ENCODE measurements around the gene PLCG2. TPM values are rescaled to one million over a fixed set of nuclear protein-coding genes. Genes with fewer than 3 reads are reported as not detected.

Gene PLCG2
- total RNA-seq, 1 experiment from 2014 or later = 14.4 TPM

GRCh38 chr16:81852347-81852746 lies 73.3 kb downstream of the PLCG2 start:
- CTCF ChIA-PET = interaction anchor here (0.5 to 1.6 kb wide), 2 partner anchors 22 to 165 kb away, joined by 3 to 7 read pairs; no protein-coding TSS in a partner anchor
- no peaks in the 10 kb centered on the region for H3K36me3 ChIP-seq (ENCODE audit: control insufficient read depth, insufficient read depth, low read length)
- Mint-ChIP-seq H3K36me3 (ENCODE audit: insufficient read depth, unreplicated experiment) (no peaks in the 10 kb centered on the region), H3K27ac (ENCODE audit: unreplicated experiment) (no peak overlapping the region), H3K4me3 (ENCODE audit: unreplicated experiment) (no peak overlapping the region), H3K9me3 (ENCODE audit: unreplicated experiment) (no peaks in the 10 kb centered on the region), H3K4me1 (ENCODE audit: low read depth, unreplicated experiment) (peaks cover 27% of the 10 kb centered on the region), H3K27me3 (ENCODE audit: insufficient read depth, unreplicated experiment) (no peaks in the 10 kb centered on the region)
- no TSS peak for BruUV-seq (replicated peaks)
- H3K4me3 ChIP-seq (ENCODE audit: low read depth, low read length) = no peak overlapping the region
- intact Hi-C loops (cut with micrococcal nuclease; ENCODE audit: unreplicated experiment) = no loop called here
- no peak for TF ChIP-seq CTCF (IDR thresholded peaks at IDR 0.05; ENCODE audit: insufficient read depth in 1 of 2, low read depth in 1 of 2, low read length in 1 of 2, severe bottlenecking in 1 of 2, unreplicated experiment in 1 of 2)
- no peaks in the 10 kb centered on the region for H3K9me3 ChIP-seq
- peaks cover 28% of the 10 kb centered on the region for H3K4me1 ChIP-seq
- POLR2A ChIA-PET = interaction anchor here (0.6 to 1.0 kb wide), 2 partner anchors 13 to 43 kb away, joined by 3 to 4 read pairs; no protein-coding TSS in a partner anchor
- H3K27me3 ChIP-seq (replicated peaks; ENCODE audit: control insufficient read depth, insufficient read depth, low read length) = no peaks in the 10 kb centered on the region
- peak in 1 of 2 experiments; percentile 29 for DNase-seq

GRCh38 chr16:81855552-81856153 lies 76.6 kb downstream of the PLCG2 start:
- Histone ChIP-seq H3K4me1 (peaks cover 19% of the 10 kb centered on the region), H3K27me3 (replicated peaks; ENCODE audit: control insufficient read depth, insufficient read depth, low read length) (no peaks in the 10 kb centered on the region), H3K36me3 (ENCODE audit: control insufficient read depth, insufficient read depth, low read length) (no peaks in the 10 kb centered on the region), H3K4me3 (ENCODE audit: low read depth, low read length) (no peak overlapping the region), H3K9me3 (no peaks in the 10 kb centered on the region)
- intact Hi-C loops (cut with micrococcal nuclease; ENCODE audit: unreplicated experiment) = no loop called here
- BruUV-seq (replicated peaks) = no TSS peak
- H3K27ac Mint-ChIP-seq (ENCODE audit: unreplicated experiment) = no peak overlapping the region
- TF ChIP-seq CTCF (IDR thresholded peaks at IDR 0.05; ENCODE audit: insufficient read depth in 1 of 2, low read depth in 1 of 2, low read length in 1 of 2, severe bottlenecking in 1 of 2, unreplicated experiment in 1 of 2) = no peak
- ChIA-PET POLR2A (no interaction called here), CTCF (interaction anchor here (1.0 kb wide), 1 partner anchor 18 kb away, joined by 3 read pairs; no protein-coding TSS in a partner anchor)
- no peaks in the 10 kb centered on the region for H3K36me3 Mint-ChIP-seq (ENCODE audit: insufficient read depth, unreplicated experiment)
- no peaks in the 10 kb centered on the region for H3K9me3 Mint-ChIP-seq (ENCODE audit: unreplicated experiment)
- H3K4me1 Mint-ChIP-seq (ENCODE audit: low read depth, unreplicated experiment) = peaks cover 17% of the 10 kb centered on the region
- no peak overlapping the region for H3K4me3 Mint-ChIP-seq (ENCODE audit: unreplicated experiment)
- DNase-seq = no peak
- no peaks in the 10 kb centered on the region for H3K27me3 Mint-ChIP-seq (ENCODE audit: insufficient read depth, unreplicated experiment)

- no peak for TF ChIP-seq CTCF (IDR thresholded peaks at IDR 0.05; ENCODE audit: insufficient read depth in 1 of 2, low read depth in 1 of 2, low read length in 1 of 2, severe bottlenecking in 1 of 2, unreplicated experiment in 1 of 2)
- Mint-ChIP-seq H3K36me3 (ENCODE audit: insufficient read depth, unreplicated experiment) (no peaks in the 10 kb centered on the region), H3K27me3 (ENCODE audit: insufficient read depth, unreplicated experiment) (no peaks in the 10 kb centered on the region), H3K9me3 (ENCODE audit: unreplicated experiment) (no peaks in the 10 kb centered on the region), H3K4me1 (ENCODE audit: low read depth, unreplicated experiment) (peaks cover 11% of the 10 kb centered on the region), H3K4me3 (ENCODE audit: unreplicated experiment) (no peak overlapping the region), H3K27ac (ENCODE audit: unreplicated experiment) (no peak overlapping the region)
- no peaks in the 10 kb centered on the region for H3K36me3 ChIP-seq (ENCODE audit: control insufficient read depth, insufficient read depth, low read length)
- H3K27me3 ChIP-seq (replicated peaks; ENCODE audit: control insufficient read depth, insufficient read depth, low read length) = no peaks in the 10 kb centered on the region
- BruUV-seq (replicated peaks) = no TSS peak
- no peak for DNase-seq
- intact Hi-C loops (cut with micrococcal nuclease; ENCODE audit: unreplicated experiment) = no loop called here
- ChIA-PET POLR2A (no interaction called here), CTCF (interaction anchor here (1.5 kb wide), 1 partner anchor 14 kb away, joined by 4 read pairs; no protein-coding TSS in a partner anchor)
- 0 out of 2 replicates have a peak, but pooled peaks cover 3% of the 10 kb centered on the region for H3K4me1 ChIP-seq
- H3K4me3 ChIP-seq (ENCODE audit: low read depth, low read length) = no peak overlapping the region
- no peaks in the 10 kb centered on the region for H3K9me3 ChIP-seq
Observed at GRCh38 chr16:81860287-81861266, 81.5 kb downstream of the PLCG2 start.

All from Caco-2 (cell line).